ENCODE results near the gene C1orf174.

Gene C1orf174

GRCh38 chr1:3852711-3853485 is 47.2 kb downstream of the C1orf174 start:
- H2BK5ac ChIP-seq (ENCODE audit: low read depth, low read length, poor library complexity): no peak overlapping the region
- H4K8ac ChIP-seq (ENCODE audit: low read depth, low read length): no peak overlapping the region
- H2AFZ ChIP-seq (ENCODE audit: insufficient read depth, low read length, poor library complexity): no peak overlapping the region
- H3K4ac ChIP-seq (ENCODE audit: low read depth, low read length): no peak overlapping the region
- no peak overlapping the region for H3K18ac ChIP-seq (ENCODE audit: low read length)
- no peak overlapping the region for H3K9ac ChIP-seq (ENCODE audit: low read length)
- no peak overlapping the region for H3K4me2 ChIP-seq (ENCODE audit: low read length)
- no peak overlapping the region for H3K4me3 ChIP-seq (ENCODE audit: low read depth, low read length)
- WGBS (ENCODE audit: extremely low coverage, insufficient coverage, insufficient read length): no CpG with 5 or more reads among the region's 15 CpGs
- peaks cover 2% of the 10 kb centered on the region for H3K9me3 ChIP-seq (ENCODE audit: insufficient read depth, low read depth, low read length)
- peaks cover 2 to 7% of the 10 kb centered on the region in 2 experiments for H3K4me1 ChIP-seq (ENCODE audit: control insufficient read depth in 1 of 2, insufficient read depth in 2 of 2, low read length in 2 of 2)
- no peak overlapping the region for H2BK120ac ChIP-seq (ENCODE audit: insufficient read depth, low read length, poor library complexity)
- H3K27ac ChIP-seq (ENCODE audit: low read depth, low read length): no peak overlapping the region
- H4K12ac ChIP-seq (ENCODE audit: low read depth, low read length): no peak overlapping the region
- DNase-seq: no peak
- no peak overlapping the region for H2AK5ac ChIP-seq (ENCODE audit: low read length)
- no peaks in the 10 kb centered on the region for H3K27me3 ChIP-seq (ENCODE audit: insufficient read depth, low read length)
- peaks cover 9% of the 10 kb centered on the region for H3K79me2 ChIP-seq (ENCODE audit: control insufficient read depth, insufficient read depth, low read length, poor library complexity)
- peaks cover 11 to 17% of the 10 kb centered on the region in 2 experiments for H3K36me3 ChIP-seq (ENCODE audit: control insufficient read depth in 1 of 2, insufficient read depth in 2 of 2, low read length in 2 of 2)
- no peak overlapping the region for H2BK12ac ChIP-seq (ENCODE audit: low read length)
- no peak overlapping the region for H3K14ac ChIP-seq (ENCODE audit: low read length)
- H3K79me1 ChIP-seq (ENCODE audit: low read length): peaks cover 7% of the 10 kb centered on the region
- no peak overlapping the region for H3K23ac ChIP-seq (ENCODE audit: low read length)
- H4K91ac ChIP-seq (ENCODE audit: low read depth, low read length): no peak overlapping the region

GRCh38 chr1:3852091-3852490 is 48.0 kb downstream of the C1orf174 start:
- Histone ChIP-seq H2BK120ac (ENCODE audit: insufficient read depth, low read length, poor library complexity) (no peak overlapping the region), H3K27me3 (ENCODE audit: insufficient read depth, low read length) (no peaks in the 10 kb centered on the region), H4K8ac (ENCODE audit: low read depth, low read length) (no peak overlapping the region), H4K91ac (ENCODE audit: low read depth, low read length) (no peak overlapping the region), H3K79me1 (ENCODE audit: low read length) (peaks cover 3% of the 10 kb centered on the region), H3K14ac (ENCODE audit: low read length) (no peak overlapping the region), H2BK5ac (ENCODE audit: low read depth, low read length, poor library complexity) (no peak overlapping the region), H2BK12ac (ENCODE audit: low read length) (no peak overlapping the region), H2AFZ (ENCODE audit: insufficient read depth, low read length, poor library complexity) (no peak overlapping the region), H3K4ac (ENCODE audit: low read depth, low read length) (no peak overlapping the region), H4K12ac (ENCODE audit: low read depth, low read length) (no peak overlapping the region), H3K4me1 (ENCODE audit: control insufficient read depth in 1 of 2, insufficient read depth in 2 of 2, low read length in 2 of 2) (peaks cover 0 to 4% of the 10 kb centered on the region in 2 experiments), H3K79me2 (ENCODE audit: control insufficient read depth, insufficient read depth, low read length, poor library complexity) (peaks cover 5% of the 10 kb centered on the region), H3K4me2 (ENCODE audit: low read length) (no peak overlapping the region), H3K27ac (ENCODE audit: low read depth, low read length) (no peak overlapping the region), H3K9ac (ENCODE audit: low read length) (no peak overlapping the region), H3K18ac (ENCODE audit: low read length) (no peak overlapping the region), H3K9me3 (ENCODE audit: insufficient read depth, low read depth, low read length) (peaks cover 2% of the 10 kb centered on the region), H2AK5ac (ENCODE audit: low read length) (no peak overlapping the region), H3K36me3 (ENCODE audit: control insufficient read depth in 1 of 2, insufficient read depth in 2 of 2, low read length in 2 of 2) (peaks cover 12 to 18% of the 10 kb centered on the region in 2 experiments), H3K4me3 (ENCODE audit: low read depth, low read length) (no peak overlapping the region), H3K23ac (ENCODE audit: low read length) (no peak overlapping the region)
- no peak for DNase-seq
- no CpG with 5 or more reads among the region's 12 CpGs for WGBS (ENCODE audit: extremely low coverage, insufficient coverage, insufficient read length)

GRCh38 chr1:3851292-3851691 is 48.8 kb downstream of the C1orf174 start:
- Histone ChIP-seq H3K4me2 (ENCODE audit: low read length) (no peak overlapping the region), H3K79me1 (ENCODE audit: low read length) (no peaks in the 10 kb centered on the region), H2AK5ac (ENCODE audit: low read length) (no peak overlapping the region), H3K79me2 (ENCODE audit: control insufficient read depth, insufficient read depth, low read length, poor library complexity) (no peaks in the 10 kb centered on the region), H3K27me3 (ENCODE audit: insufficient read depth, low read length) (no peaks in the 10 kb centered on the region), H3K18ac (ENCODE audit: low read length) (no peak overlapping the region), H3K14ac (ENCODE audit: low read length) (no peak overlapping the region), H2BK120ac (ENCODE audit: insufficient read depth, low read length, poor library complexity) (no peak overlapping the region), H3K9me3 (ENCODE audit: insufficient read depth, low read depth, low read length) (peaks cover 2% of the 10 kb centered on the region), H4K8ac (ENCODE audit: low read depth, low read length) (no peak overlapping the region), H2BK5ac (ENCODE audit: low read depth, low read length, poor library complexity) (no peak overlapping the region), H3K4ac (ENCODE audit: low read depth, low read length) (no peak overlapping the region), H2BK12ac (ENCODE audit: low read length) (no peak overlapping the region), H3K4me1 (ENCODE audit: control insufficient read depth in 1 of 2, insufficient read depth in 2 of 2, low read length in 2 of 2) (peaks cover 0 to 4% of the 10 kb centered on the region in 2 experiments), H4K12ac (ENCODE audit: low read depth, low read length) (no peak overlapping the region), H3K23ac (ENCODE audit: low read length) (no peak overlapping the region), H3K36me3 (ENCODE audit: control insufficient read depth in 1 of 2, insufficient read depth in 2 of 2, low read length in 2 of 2) (peaks cover 13 to 19% of the 10 kb centered on the region in 2 experiments), H2AFZ (ENCODE audit: insufficient read depth, low read length, poor library complexity) (no peak overlapping the region), H4K91ac (ENCODE audit: low read depth, low read length) (no peak overlapping the region), H3K9ac (ENCODE audit: low read length) (no peak overlapping the region), H3K27ac (ENCODE audit: low read depth, low read length) (no peak overlapping the region), H3K4me3 (ENCODE audit: low read depth, low read length) (no peak overlapping the region)
- DNase-seq: no peak
- no CpG with 5 or more reads among the region's 6 CpGs for WGBS (ENCODE audit: extremely low coverage, insufficient coverage, insufficient read length)

GRCh38 chr1:3850857-3851256 is 49.2 kb downstream of the C1orf174 start:
- no CpG with 5 or more reads among the region's 12 CpGs for WGBS (ENCODE audit: extremely low coverage, insufficient coverage, insufficient read length)
- no peak overlapping the region for H3K14ac ChIP-seq (ENCODE audit: low read length)
- no peaks in the 10 kb centered on the region for H3K79me1 ChIP-seq (ENCODE audit: low read length)
- H3K27me3 ChIP-seq (ENCODE audit: insufficient read depth, low read length): no peaks in the 10 kb centered on the region
- H2BK12ac ChIP-seq (ENCODE audit: low read length): no peak overlapping the region
- no peak overlapping the region for H3K4me2 ChIP-seq (ENCODE audit: low read length)
- no peak overlapping the region for H2AK5ac ChIP-seq (ENCODE audit: low read length)
- peaks cover 2% of the 10 kb centered on the region for H3K9me3 ChIP-seq (ENCODE audit: insufficient read depth, low read depth, low read length)
- no peak overlapping the region for H2BK5ac ChIP-seq (ENCODE audit: low read depth, low read length, poor library complexity)
- no peak overlapping the region for H4K12ac ChIP-seq (ENCODE audit: low read depth, low read length)
- no peak overlapping the region for H4K8ac ChIP-seq (ENCODE audit: low read depth, low read length)
- H2BK120ac ChIP-seq (ENCODE audit: insufficient read depth, low read length, poor library complexity): no peak overlapping the region
- no peak overlapping the region for H3K23ac ChIP-seq (ENCODE audit: low read length)
- no peak overlapping the region for H3K4me3 ChIP-seq (ENCODE audit: low read depth, low read length)
- DNase-seq: no peak
- peaks cover 0 to 2% of the 10 kb centered on the region in 2 experiments for H3K4me1 ChIP-seq (ENCODE audit: control insufficient read depth in 1 of 2, insufficient read depth in 2 of 2, low read length in 2 of 2)
- H3K4ac ChIP-seq (ENCODE audit: low read depth, low read length): no peak overlapping the region
- H3K79me2 ChIP-seq (ENCODE audit: control insufficient read depth, insufficient read depth, low read length, poor library complexity): no peaks in the 10 kb centered on the region
- H3K9ac ChIP-seq (ENCODE audit: low read length): no peak overlapping the region
- no peak overlapping the region for H2AFZ ChIP-seq (ENCODE audit: insufficient read depth, low read length, poor library complexity)
- no peak overlapping the region for H3K27ac ChIP-seq (ENCODE audit: low read depth, low read length)
- H3K18ac ChIP-seq (ENCODE audit: low read length): no peak overlapping the region
- no peak overlapping the region for H4K91ac ChIP-seq (ENCODE audit: low read depth, low read length)
- peaks cover 13 to 19% of the 10 kb centered on the region in 2 experiments for H3K36me3 ChIP-seq (ENCODE audit: control insufficient read depth in 1 of 2, insufficient read depth in 2 of 2, low read length in 2 of 2)
